ENCODE measurements around the gene POMP. TPM values are rescaled to one million over a fixed set of nuclear protein-coding genes. Genes with fewer than 3 reads are reported as not detected.

The POMP gene
- total RNA-seq, 1 donor from 2014 or later, result 108 TPM

- DNase-seq (ENCODE audit: low spot score), result no peak
- Mint-ChIP-seq H3K27ac (ENCODE audit: unreplicated experiment) (peak overlapping the region; percentile 28), H3K4me3 (ENCODE audit: unreplicated experiment) (peak overlapping the region; percentile 39), H3K36me3 (ENCODE audit: low read depth, unreplicated experiment) (no peaks in the 10 kb centered on the region), H3K4me1 (ENCODE audit: unreplicated experiment) (peaks cover 59% of the 10 kb centered on the region), H3K27me3 (ENCODE audit: unreplicated experiment) (peaks cover 6% of the 10 kb centered on the region), H3K9me3 (ENCODE audit: unreplicated experiment) (no peaks in the 10 kb centered on the region)
- no peak for TF ChIP-seq CTCF (IDR thresholded peaks at IDR 0.05; ENCODE audit: unreplicated experiment)
Measured at GRCh38 chr13:28613562-28613961, 45.4 kb upstream of the POMP start.

GRCh38 chr13:28615916-28616446, 42.9 kb upstream of the POMP start:
- Mint-ChIP-seq H3K9me3 (ENCODE audit: unreplicated experiment) (no peaks in the 10 kb centered on the region), H3K4me3 (ENCODE audit: unreplicated experiment) (no peak overlapping the region), H3K4me1 (ENCODE audit: unreplicated experiment) (peaks cover 50% of the 10 kb centered on the region), H3K27ac (ENCODE audit: unreplicated experiment) (no peak overlapping the region), H3K36me3 (ENCODE audit: low read depth, unreplicated experiment) (no peaks in the 10 kb centered on the region), H3K27me3 (ENCODE audit: unreplicated experiment) (peaks cover 6% of the 10 kb centered on the region)
- DNase-seq (ENCODE audit: low spot score), result no peak
- TF ChIP-seq CTCF (IDR thresholded peaks at IDR 0.05; ENCODE audit: unreplicated experiment), result no peak

- Mint-ChIP-seq H3K4me1 (ENCODE audit: unreplicated experiment) (peaks cover 37% of the 10 kb centered on the region), H3K36me3 (ENCODE audit: low read depth, unreplicated experiment) (peaks cover 4% of the 10 kb centered on the region), H3K27ac (ENCODE audit: unreplicated experiment) (peak overlapping the region; percentile 77), H3K27me3 (ENCODE audit: unreplicated experiment) (peaks cover 8% of the 10 kb centered on the region), H3K9me3 (ENCODE audit: unreplicated experiment) (no peaks in the 10 kb centered on the region), H3K4me3 (ENCODE audit: unreplicated experiment) (no peak overlapping the region)
- no peak for TF ChIP-seq CTCF (IDR thresholded peaks at IDR 0.05; ENCODE audit: unreplicated experiment)
- peak; percentile 17 for DNase-seq (ENCODE audit: low spot score)
Measured at GRCh38 chr13:28618230-28618994, 40.5 kb upstream of the POMP start.

GRCh38 chr13:28620011-28620830, 38.7 kb upstream of the POMP start:
- Mint-ChIP-seq H3K36me3 (ENCODE audit: low read depth, unreplicated experiment) (peaks cover 8% of the 10 kb centered on the region), H3K4me1 (ENCODE audit: unreplicated experiment) (peaks cover 42% of the 10 kb centered on the region), H3K27ac (ENCODE audit: unreplicated experiment) (no peak overlapping the region), H3K9me3 (ENCODE audit: unreplicated experiment) (no peaks in the 10 kb centered on the region), H3K27me3 (ENCODE audit: unreplicated experiment) (peaks cover 8% of the 10 kb centered on the region), H3K4me3 (ENCODE audit: unreplicated experiment) (no peak overlapping the region)
- DNase-seq (ENCODE audit: low spot score), result no peak
- TF ChIP-seq CTCF (IDR thresholded peaks at IDR 0.05; ENCODE audit: unreplicated experiment), result no peak
